Endothelial cell of umbilical vein (primary cell): ENCODE data around the gene CDC25A. TPM values are rescaled to one million over a fixed set of nuclear protein-coding genes. Genes with fewer than 3 reads are reported as not detected.

ENCODE experiments used
- BruUV-seq: library from RNA; stranded (reverse); fragments of 400-500 nt; replicated peaks from 2 replicates; lab custom pipeline; 2021; lab: Mats Ljungman, UMichigan
- CTCF ChIA-PET: fragments of 300-600, 350-600 bp; sonication (Branson Sonifier 250); formaldehyde crosslinking; loops from one replicate; lab custom pipeline; 2021; ENCODE audit warnings: antibody characterized with exemption, inconsistent platforms; lab: Charles Lee
- POLR2A ChIA-PET: fragments of 300-600, 350-600 bp; sonication (Branson Sonifier 250); formaldehyde crosslinking; loops from one replicate; lab custom pipeline; 2021; ENCODE audit warnings: antibody characterized with exemption, inconsistent platforms; lab: Charles Lee
- DNase-seq: peaks from one replicate; pipeline ENCODE4 v3.0.0-alpha.2; 2011; ENCODE audit warnings: low read depth, low spot score
- FAIRE-seq: peaks from 2 replicates; lab custom pipeline; 2011; peaks lifted over from hg19 to GRCh38; lab: Jason Lieb, UNC
- H2AFZ ChIP-seq: 2 replicates; pipeline ENCODE4 v1.6.0; 2012; ENCODE audit warnings: low read depth, low read length, control low read depth, inconsistent platforms
- H3K27ac ChIP-seq: 2 replicates; pipeline ENCODE4 v1.5.1; 2011; ENCODE audit warnings: low read depth, mild to moderate bottlenecking, control low read depth, low read length, moderate library complexity; ENCODE audit not compliant: insufficient read depth
- H3K27me3 ChIP-seq, 2 experiments: 2 replicates each; pipeline versions ENCODE4 v1.6.0 to v1.6.1; 2011; ENCODE audit warnings: low read length in 2 of 2, mixed read lengths in 1 of 2; ENCODE audit not compliant: control insufficient read depth in 2 of 2, insufficient read depth in 2 of 2
- H3K36me3 ChIP-seq, 2 experiments: 2 replicates in 1 of 2; 3 replicates in 1 of 2; pipeline ENCODE4 v1.5.1; 2011; ENCODE audit warnings: low read length in 2 of 2, mild to moderate bottlenecking in 1 of 2, moderate library complexity in 1 of 2; ENCODE audit not compliant: control insufficient read depth in 2 of 2, insufficient read depth in 2 of 2; ENCODE audit errors: extremely low read depth in 1 of 2
- H3K4me1 ChIP-seq: 3 replicates; pipeline ENCODE4 v1.5.1; 2011; ENCODE audit warnings: mild to moderate bottlenecking, low read length; ENCODE audit not compliant: control insufficient read depth, insufficient read depth; ENCODE audit errors: extremely low read depth
- H3K4me2 ChIP-seq: 2 replicates; pipeline ENCODE4 v1.6.1; 2011; ENCODE audit warnings: low read length, control low read depth, mixed read lengths; ENCODE audit not compliant: insufficient read depth
- H3K4me3 ChIP-seq, 3 experiments: fragments of 200-600 bp in 1 of 3; sonication (generic), shearing (Covaris generic) in 1 of 3; replicated peaks in 1 of 3; 2 replicates each; pipeline ENCODE4 v1.5.1; 2011 to 2016; ENCODE audit warnings: control low read depth in 3 of 3, low read length in 3 of 3, mild to moderate bottlenecking in 2 of 3, inconsistent platforms in 1 of 3, low read depth in 1 of 3, moderate library complexity in 1 of 3; ENCODE audit not compliant: insufficient read depth in 1 of 3
- H3K79me2 ChIP-seq: 2 replicates; pipeline ENCODE4 v1.6.0; 2012; ENCODE audit warnings: low read length, inconsistent platforms; ENCODE audit not compliant: control insufficient read depth, insufficient read depth
- H3K9ac ChIP-seq: replicated peaks from 2 replicates; pipeline ENCODE3; 2011; ENCODE audit warnings: low read length, control low read depth; ENCODE audit not compliant: insufficient read depth; ENCODE audit errors: extremely low read depth
- H3K9me1 ChIP-seq: replicated peaks from 3 replicates; pipeline ENCODE4 v1.6.0; 2011; ENCODE audit warnings: mild to moderate bottlenecking, low read length; ENCODE audit not compliant: control insufficient read depth, insufficient read depth; ENCODE audit errors: extremely low read depth
- H3K9me3 ChIP-seq: replicated peaks from 2 replicates; pipeline ENCODE4 v1.5.1; 2012; ENCODE audit warnings: low read length, inconsistent platforms; ENCODE audit not compliant: control insufficient read depth, insufficient read depth
- H4K20me1 ChIP-seq: replicated peaks from 2 replicates; pipeline ENCODE3; 2011; ENCODE audit warnings: mild to moderate bottlenecking, low read length; ENCODE audit not compliant: control insufficient read depth, insufficient read depth; ENCODE audit errors: extremely low read depth
- EZH2 ChIP-seq: IDR thresholded peaks from 2 replicates; pipeline ENCODE4 v1.6.1; 2012; ENCODE audit warnings: borderline replicate concordance, low read depth, mild to moderate bottlenecking, moderate library complexity, low read length, inconsistent platforms; ENCODE audit not compliant: severe bottlenecking
- FOS ChIP-seq: IDR thresholded peaks from 2 replicates; pipeline ENCODE4 v1.6.1; 2011; ENCODE audit warnings: mild to moderate bottlenecking, low read length, moderate library complexity, borderline replicate concordance; ENCODE audit not compliant: insufficient read depth
- GATA2 ChIP-seq: IDR thresholded peaks from 2 replicates; pipeline ENCODE4 v1.7.0; 2011; ENCODE audit warnings: low read depth, mild to moderate bottlenecking, moderate library complexity, mixed read lengths, low read length; ENCODE audit not compliant: insufficient read length, insufficient read depth
- JUN ChIP-seq: IDR thresholded peaks from 2 replicates; pipeline ENCODE4 v1.6.1; 2011; ENCODE audit warnings: borderline replicate concordance, low read depth; ENCODE audit not compliant: insufficient read length, insufficient read depth
- MAX ChIP-seq: IDR thresholded peaks from 2 replicates; pipeline ENCODE4 v1.6.1; 2011; ENCODE audit not compliant: insufficient read depth, insufficient read length
- MYC ChIP-seq: IDR thresholded peaks from one replicate; pipeline ENCODE4 v1.6.1; 2011; ENCODE audit warnings: mild to moderate bottlenecking, low read depth, low read length
- POLR2A ChIP-seq: IDR thresholded peaks from 2 replicates; pipeline ENCODE4 v1.6.1; 2012; ENCODE audit warnings: low read depth, mild to moderate bottlenecking, control low read depth, low read length
- POLR2AphosphoS5 ChIP-seq: IDR thresholded peaks from 2 replicates; pipeline ENCODE4 v1.6.1; 2012; ENCODE audit warnings: low read depth, mild to moderate bottlenecking, control low read depth, low read length, moderate library complexity; ENCODE audit not compliant: insufficient read depth
- dilution Hi-C: fragments of 300-500 bp; cut with MboI; formaldehyde crosslinking; loops from one replicate; pipeline ENCODE4 v1.15.0; 2019; ENCODE audit warnings: low sequenced_read_pairs; ENCODE audit not compliant: extremely low pct_ligation_motif_present
- intact Hi-C: fragments of 100-400 bp; cut with micrococcal nuclease; formaldehyde crosslinking; loops from one replicate; pipeline ENCODE4 v1.10.0; 2022
- polyA plus RNA-seq, 4 experiments: library from polyadenylated mRNA; depleted of rRNA in 3 of 4; stranded (reverse) in 3 of 4; unstranded in 1 of 4; fragments of >200 nt; gene quantifications; 2 replicates each; pipeline versions ENCODE4 v1.2.1 to v1.2.3, GENCODE V29; 2011 to 2012; ENCODE audit warnings: missing spikeins in 1 of 4
- total RNA-seq: library from RNA; stranded (reverse); gene quantifications from 2 replicates; pipeline ENCODE4 v1.2.3, GENCODE V29; 2021
- TF ChIP-seq, protein P1 (sequence below), 2 donors: IDR thresholded peaks; 1 replicate in 1 of 2; 2 replicates in 1 of 2; pipeline ENCODE4 v1.5.1; 2011; ENCODE audit warnings: low read length in 2 of 2, mild to moderate bottlenecking in 2 of 2, moderate library complexity in 2 of 2, control low read depth in 1 of 2, inconsistent platforms in 1 of 2, low read depth in 1 of 2; ENCODE audit not compliant: insufficient read depth in 1 of 2; ENCODE audit errors: extremely low read depth in 1 of 2

CDC25A gene
- total and polyA plus RNA-seq, 2 donors (not counting 3 experiments of a cell fraction or from before 2014, with no cell fraction given), result 5.5 to 18.4 TPM

- Histone ChIP-seq H3K4me1 (no peaks in the 10 kb centered on the region), H3K36me3 (no peaks in the 10 kb centered on the region), H3K27me3 (no peaks in the 10 kb centered on the region), H3K9ac (no peak overlapping the region), H3K79me2 (no peaks in the 10 kb centered on the region), H3K9me3 (no peaks in the 10 kb centered on the region), H3K4me3 (no peak overlapping the region), H2AFZ (no peak overlapping the region), H3K9me1 (no peaks in the 10 kb centered on the region), H4K20me1 (no peaks in the 10 kb centered on the region), H3K4me2 (no peak overlapping the region), H3K27ac (no peak overlapping the region)
- DNase-seq, result no peak
- ChIA-PET CTCF (no interaction called here), POLR2A (no interaction called here)
- BruUV-seq, result no TSS peak
- TF ChIP-seq, protein P1, sequence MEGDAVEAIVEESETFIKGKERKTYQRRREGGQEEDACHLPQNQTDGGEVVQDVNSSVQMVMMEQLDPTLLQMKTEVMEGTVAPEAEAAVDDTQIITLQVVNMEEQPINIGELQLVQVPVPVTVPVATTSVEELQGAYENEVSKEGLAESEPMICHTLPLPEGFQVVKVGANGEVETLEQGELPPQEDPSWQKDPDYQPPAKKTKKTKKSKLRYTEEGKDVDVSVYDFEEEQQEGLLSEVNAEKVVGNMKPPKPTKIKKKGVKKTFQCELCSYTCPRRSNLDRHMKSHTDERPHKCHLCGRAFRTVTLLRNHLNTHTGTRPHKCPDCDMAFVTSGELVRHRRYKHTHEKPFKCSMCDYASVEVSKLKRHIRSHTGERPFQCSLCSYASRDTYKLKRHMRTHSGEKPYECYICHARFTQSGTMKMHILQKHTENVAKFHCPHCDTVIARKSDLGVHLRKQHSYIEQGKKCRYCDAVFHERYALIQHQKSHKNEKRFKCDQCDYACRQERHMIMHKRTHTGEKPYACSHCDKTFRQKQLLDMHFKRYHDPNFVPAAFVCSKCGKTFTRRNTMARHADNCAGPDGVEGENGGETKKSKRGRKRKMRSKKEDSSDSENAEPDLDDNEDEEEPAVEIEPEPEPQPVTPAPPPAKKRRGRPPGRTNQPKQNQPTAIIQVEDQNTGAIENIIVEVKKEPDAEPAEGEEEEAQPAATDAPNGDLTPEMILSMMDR (IDR thresholded peaks at IDR 0.05; ENCODE audit: extremely low read depth in 1 of 2, insufficient read depth in 1 of 2, low read depth in 1 of 2, low read length in 2 of 2), result no peak
- TF ChIP-seq FOS (no peak), EZH2 (no peak), POLR2A (no peak), MAX (no peak), JUN (no peak), GATA2 (no peak), MYC (no peak), POLR2AphosphoS5 (no peak)
- FAIRE-seq, result no peak
- dilution Hi-C loops (no loop called here), intact Hi-C loops (no loop called here)
Measured at GRCh38 chr3:48118928-48119327, 69.3 kb downstream of the CDC25A start.
